Measurements from ENCODE around the gene FAAH2.
"Not testable (repeated sequence)": the region's sequence is repeated elsewhere in the genome, so short reads cannot be mapped to it uniquely, and the experiment has no call there.

FAAH2 gene, protein sequence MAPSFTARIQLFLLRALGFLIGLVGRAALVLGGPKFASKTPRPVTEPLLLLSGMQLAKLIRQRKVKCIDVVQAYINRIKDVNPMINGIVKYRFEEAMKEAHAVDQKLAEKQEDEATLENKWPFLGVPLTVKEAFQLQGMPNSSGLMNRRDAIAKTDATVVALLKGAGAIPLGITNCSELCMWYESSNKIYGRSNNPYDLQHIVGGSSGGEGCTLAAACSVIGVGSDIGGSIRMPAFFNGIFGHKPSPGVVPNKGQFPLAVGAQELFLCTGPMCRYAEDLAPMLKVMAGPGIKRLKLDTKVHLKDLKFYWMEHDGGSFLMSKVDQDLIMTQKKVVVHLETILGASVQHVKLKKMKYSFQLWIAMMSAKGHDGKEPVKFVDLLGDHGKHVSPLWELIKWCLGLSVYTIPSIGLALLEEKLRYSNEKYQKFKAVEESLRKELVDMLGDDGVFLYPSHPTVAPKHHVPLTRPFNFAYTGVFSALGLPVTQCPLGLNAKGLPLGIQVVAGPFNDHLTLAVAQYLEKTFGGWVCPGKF

DNA sequence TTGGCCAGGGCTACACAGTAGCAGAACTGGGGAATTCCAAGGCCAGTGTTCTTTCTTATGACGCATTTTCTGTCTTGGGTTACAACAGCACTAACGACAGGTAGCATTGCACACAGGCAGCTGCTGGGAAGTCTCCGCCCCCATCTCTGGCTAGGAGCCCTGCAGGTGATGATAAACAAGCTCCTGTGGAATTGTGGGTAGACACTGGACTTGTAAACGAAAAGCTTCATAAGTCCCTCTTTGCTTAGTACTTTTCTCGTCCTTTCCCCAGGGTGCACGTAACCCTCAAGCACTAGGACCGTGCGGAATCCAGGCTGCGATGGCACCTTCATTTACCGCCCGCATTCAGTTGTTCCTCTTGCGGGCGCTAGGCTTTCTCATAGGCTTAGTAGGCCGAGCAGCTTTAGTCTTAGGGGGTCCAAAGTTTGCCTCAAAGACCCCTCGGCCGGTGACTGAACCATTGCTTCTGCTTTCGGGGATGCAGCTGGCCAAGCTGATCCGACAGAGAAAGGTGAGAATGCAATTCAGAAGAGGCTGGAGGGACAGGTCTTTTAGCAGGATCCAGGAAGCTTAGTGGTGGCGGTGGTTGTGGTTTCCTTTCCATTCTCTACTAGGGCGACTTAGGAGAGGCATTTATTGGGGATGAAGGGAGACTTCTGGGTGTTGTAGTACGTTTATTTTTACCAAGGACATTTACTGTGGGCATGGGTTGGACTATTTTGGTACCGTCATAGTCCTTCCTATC lies at the start of gene FAAH2:
Gene FAAH2 (plus strand): TSS at position 200 of the 745 bp plus-strand sequence. CDS start 120 bp downstream, at position 320.
- DNase-seq (ENCODE audit: low read depth), result no peak

DNA sequence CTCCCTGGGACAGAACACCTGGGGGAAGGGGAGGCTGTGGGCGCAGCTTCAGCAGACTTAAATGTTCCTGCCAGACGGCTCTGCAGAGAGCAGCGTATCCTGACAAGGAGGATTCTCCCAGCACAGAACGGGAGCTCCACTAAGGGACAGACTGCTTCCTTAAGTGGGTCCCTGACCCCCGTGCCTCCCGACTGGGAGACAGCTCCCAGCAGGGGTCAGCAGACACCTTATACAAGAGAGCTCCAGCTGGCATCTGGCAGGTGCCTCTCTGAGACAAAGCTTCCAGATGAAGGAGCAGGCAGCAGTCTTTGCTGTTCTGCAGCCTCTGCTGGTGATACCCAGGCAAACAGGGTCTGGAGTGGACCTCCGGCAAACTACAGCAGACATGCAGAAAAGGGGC lies 44.5 kb upstream of the FAAH2 start:
- DNase-seq (ENCODE audit: low read depth), result no peak

DNA sequence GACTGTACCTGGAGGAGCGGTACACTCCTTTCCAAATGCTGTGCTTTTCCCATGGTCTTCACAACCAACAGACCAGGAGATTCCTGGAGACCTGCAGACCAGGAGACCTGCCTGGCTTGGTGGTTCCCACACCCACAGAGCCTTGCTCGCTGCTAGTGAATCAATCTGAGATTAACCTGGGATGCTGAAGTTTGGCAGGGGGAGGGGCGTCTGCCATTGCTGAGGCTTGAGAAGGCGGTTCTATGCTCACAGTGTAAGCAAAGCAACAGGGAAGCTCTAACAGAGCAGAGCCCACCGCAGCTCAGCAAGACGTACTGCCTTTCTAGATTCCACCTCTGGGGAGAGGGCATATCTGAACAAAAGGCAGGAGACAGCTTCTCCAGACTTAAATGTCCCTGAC lies 34.5 kb upstream of the FAAH2 start:
- no peak for DNase-seq (ENCODE audit: low read depth)

DNA sequence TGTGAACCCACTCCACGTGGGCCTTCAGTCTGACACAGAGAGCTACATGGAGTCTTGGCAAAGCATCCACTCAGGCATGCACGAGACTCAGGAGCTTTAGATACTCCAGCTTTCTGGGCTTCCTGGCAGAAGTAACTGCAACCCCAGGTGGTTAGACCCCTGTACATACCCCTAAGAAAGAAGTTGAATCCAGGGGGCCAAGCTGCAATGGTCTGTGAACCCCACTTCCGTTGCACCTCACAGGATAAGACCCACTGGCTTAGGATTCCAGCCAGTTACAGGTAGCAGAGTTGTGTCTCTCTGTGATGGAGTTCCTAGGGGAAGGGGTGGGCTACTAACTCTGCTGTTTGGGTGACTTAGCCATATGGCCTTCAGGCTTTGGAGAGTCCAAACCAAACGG lies 21.4 kb upstream of the FAAH2 start:
- no peak for DNase-seq (ENCODE audit: low read depth)

DNA sequence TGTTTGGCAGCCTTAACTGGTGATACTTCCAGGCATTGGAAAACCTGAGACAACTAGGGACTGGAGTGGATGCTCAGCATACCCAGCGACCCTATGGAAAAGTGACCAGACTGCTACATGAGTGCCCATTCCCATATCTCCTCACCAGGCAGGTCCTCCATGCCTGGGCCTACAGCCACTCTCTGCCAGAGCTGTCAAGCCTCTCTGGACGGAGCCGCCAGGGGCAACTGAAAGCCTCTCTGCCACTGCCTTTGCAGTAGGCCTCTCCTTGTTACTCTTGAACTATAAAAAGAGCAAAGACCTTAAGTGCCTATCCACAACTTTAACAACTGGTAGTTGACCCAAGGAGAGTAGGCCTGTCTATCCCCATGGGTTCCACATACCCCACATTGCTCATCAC lies 20.2 kb upstream of the FAAH2 start:
- DNase-seq (ENCODE audit: low read depth), result no peak

DNA sequence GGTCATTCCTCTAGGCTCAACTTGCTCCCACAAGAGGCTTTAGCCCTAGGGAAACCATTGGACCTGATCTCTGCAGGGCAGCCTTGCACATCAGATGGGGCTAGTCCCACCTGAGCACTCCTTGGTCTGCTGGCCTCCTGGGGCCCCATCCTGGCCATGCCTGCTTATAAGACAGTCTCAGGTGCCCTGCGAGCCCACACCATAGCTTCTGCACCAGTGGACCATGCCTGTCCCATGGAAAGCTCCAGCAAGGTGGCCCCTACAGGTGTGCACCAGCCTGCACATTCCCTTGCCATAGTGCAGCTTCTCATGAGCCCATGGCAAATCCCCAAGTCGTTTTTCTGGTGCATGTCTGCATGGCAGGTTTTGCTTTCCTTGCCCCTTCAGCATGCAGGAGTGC lies 19.6 kb upstream of the FAAH2 start:
- DNase-seq (ENCODE audit: low read depth), result no peak

DNA sequence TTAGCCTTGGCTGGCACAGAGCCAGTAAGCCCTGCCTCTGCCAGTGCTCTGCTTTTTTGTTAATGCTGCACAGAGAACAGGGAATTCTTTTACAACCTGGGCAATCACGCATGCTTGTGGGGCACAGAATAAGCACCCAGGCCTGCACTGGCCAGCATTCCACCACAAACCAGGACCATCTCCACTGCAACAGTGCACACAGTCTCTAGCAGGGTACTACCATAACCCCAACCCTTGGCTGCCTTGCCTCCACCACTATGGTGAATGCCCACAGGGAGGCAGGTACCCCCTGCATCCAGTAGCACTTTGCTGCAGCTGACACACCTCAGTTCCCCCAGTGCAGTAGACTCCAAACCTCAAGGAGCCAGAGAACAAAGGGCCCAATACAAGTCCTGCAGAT lies 19.2 kb upstream of the FAAH2 start:
- DNase-seq (ENCODE audit: low read depth), result no peak

DNA sequence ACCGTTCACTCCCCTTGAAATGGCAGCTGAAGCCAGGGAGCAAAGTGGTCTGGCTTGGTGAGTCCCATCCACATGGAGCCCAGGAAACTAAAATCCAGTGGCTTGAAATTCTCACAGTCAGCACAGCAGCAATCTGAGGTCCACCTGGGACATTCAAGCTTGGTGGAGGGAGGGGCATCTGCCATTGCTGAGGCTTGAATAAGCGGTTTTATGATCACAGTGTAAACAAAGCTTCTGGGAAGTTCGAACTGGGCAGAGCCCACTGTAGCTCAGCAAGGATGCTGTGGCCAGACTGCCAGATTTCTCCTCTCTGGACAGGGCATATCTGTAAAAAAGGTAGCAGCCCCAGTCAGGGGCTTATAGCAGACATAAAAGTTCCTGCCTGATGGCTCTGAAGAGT lies 15.5 kb upstream of the FAAH2 start:
- no peak for DNase-seq (ENCODE audit: low read depth)

DNA sequence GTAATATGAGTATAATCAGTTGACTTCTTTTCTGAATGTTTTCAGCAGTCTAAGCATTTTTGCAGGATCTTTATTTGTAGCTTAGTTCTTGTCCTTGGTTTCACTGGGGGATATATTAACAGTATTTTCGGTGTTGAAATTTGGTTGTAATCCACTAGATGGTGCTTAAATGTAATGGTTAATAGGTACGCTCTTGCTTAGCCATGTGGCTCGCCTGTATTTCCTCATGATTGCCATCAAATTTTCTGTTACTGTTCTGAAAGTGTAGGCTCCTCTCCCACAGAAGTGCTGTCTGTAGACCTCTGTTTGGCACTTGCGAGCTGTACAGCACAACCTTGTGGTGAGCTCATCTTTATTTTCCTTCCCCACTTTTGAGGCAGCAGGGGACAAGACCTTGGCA lies 3.9 kb upstream of the FAAH2 start:
- no peak for DNase-seq (ENCODE audit: low read depth)

DNA sequence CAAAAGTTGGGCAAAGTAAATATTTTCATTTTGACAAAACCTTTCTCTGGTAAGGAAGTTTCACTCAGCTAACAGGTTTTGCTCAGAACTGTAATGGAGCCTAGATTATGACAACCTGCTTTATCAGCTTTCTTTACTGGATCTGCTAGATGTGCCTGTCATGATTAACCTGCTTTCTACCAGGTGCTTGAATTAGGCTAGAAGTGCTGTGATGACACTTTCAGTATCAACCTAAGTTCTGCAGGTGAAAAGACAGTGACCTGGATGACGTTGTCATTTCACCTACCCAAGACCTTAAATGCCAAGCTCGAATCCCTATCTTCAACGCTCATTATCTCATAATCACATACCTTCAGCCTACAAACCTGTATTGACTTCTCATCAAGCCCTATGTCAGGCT lies 1.5 kb upstream of the FAAH2 start:
- DNase-seq (ENCODE audit: low read depth), result no peak

DNA sequence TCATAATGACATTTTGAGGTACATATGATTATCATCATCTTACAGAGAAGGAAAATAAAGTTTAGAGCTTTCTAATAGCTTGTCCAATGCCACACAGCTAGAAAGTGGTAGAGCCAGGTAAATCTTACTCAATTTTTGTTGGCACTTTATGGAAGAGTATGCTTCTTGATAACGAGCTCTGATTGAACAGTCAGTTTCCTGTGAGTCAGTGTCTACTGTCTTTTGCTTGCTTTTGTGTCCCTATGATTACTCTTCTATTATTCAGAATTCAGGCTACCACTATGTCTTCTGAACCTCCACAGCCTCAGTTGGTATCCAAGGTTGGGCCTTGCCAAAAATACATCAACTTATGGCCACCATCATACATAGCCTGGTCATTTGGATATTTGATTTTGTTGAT lies 2.6 kb downstream of the FAAH2 start:
- DNase-seq (ENCODE audit: low read depth), result no peak

DNA sequence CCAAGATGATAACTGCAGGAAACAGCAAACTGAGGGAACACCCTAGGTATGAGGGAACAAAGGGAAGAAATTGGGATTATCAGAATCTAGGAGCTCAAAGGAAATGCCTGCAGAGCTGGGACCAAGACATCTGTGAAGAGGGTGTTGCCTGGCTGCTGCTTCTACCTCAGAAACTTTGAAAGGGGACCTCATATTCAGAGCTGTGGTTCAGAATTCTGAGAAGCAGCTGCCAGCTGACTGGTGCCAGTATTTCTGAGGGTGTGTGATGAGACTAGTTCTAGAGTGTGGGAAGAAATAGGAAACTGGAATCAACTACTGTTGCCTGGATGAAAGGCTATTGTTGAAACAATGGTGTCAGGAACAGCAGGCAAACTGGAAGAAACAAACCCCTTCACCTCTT lies 8.5 kb downstream of the FAAH2 start:
- DNase-seq (ENCODE audit: low read depth), result no peak

DNA sequence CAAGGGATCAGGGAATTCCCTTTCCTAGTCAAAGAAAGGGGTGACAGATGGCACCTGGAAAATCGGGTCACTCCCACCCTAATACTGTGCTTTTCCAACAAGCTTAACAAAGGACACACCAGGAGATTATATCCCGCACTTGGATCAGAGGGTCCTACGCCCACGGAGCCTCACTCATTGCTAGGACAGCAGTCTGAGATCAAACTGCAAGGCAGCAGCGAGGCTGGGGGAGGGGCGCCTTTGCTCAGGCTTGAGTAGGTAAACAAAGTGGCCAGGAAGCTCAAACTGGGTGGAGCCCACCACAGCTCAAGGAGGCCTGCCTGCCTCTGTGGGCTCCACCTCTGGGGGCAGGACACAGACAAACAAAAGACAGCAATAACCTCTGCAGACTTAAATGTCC lies 9.2 kb downstream of the FAAH2 start:
- DNase-seq (ENCODE audit: low read depth), result not testable (repeated sequence)

DNA sequence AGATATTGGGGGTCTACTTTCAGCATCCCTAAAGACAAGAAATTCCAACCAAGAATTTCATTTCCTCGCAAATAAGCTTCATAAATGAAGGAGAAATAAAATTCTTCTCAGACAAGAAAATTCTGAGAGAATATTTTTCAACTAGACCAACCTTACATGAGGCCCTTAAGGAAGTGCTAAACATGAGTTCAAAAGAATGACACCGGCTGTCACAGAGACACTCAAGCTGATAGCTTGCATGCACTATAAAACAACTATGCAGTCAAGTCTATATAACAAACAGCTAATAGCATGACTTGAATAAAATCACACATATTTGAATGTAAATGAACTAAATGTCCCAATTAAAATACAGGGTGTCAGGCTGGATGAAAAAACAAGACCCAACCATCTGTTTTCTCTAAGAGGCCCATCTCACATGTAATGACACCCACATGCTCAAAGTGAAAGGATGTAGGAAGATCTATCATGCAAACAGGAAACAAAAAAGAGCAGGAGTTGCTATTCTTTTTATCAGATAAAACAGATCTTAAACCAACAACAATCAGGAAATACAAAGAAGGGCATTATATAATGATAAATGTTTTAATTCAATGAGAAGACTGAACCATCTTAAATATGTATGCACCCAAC lies 27.2 kb downstream of the FAAH2 start:
- DNase-seq (ENCODE audit: low read depth), result no peak

DNA sequence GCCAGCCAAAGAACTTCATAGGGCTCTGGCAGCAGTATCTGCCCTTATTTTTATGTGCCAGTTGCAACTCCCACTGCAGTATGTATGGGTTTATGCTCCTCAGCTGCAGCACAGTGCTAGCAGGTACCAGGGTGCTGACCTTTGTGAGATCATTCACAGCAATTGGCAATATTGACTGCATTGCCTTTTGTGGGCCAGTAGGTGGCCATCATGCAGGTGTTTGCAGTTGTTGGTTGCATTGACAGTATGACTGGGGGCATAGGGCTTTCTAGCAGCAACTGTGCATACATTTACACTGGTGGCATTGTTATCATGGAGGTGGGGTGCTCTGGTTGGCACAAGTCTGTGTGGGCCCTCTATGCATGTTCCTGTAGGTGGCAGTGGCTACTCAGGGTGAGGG lies 42.5 kb downstream of the FAAH2 start:
- no peak for DNase-seq (ENCODE audit: low read depth)

DNA sequence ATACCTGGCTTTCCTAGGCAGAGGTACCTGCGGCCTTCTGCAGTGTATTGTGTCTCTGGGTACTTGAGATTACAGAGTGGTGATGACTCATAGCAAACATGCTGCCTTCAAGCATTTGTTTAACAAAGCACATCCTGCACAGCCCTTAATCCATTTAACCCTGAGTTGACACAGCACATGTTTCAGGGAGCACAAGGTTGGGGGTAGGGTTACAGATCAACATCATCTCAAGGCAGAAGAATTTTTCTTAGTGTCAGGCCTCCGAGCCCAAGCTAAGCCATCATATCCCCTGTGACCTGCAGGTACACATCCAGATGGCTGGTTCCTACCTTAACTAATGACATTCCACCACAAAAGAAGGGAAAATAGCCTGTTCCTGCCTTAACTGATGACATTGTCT lies 49.3 kb downstream of the FAAH2 start:
- DNase-seq (ENCODE audit: low read depth), result not testable (repeated sequence)

DNA sequence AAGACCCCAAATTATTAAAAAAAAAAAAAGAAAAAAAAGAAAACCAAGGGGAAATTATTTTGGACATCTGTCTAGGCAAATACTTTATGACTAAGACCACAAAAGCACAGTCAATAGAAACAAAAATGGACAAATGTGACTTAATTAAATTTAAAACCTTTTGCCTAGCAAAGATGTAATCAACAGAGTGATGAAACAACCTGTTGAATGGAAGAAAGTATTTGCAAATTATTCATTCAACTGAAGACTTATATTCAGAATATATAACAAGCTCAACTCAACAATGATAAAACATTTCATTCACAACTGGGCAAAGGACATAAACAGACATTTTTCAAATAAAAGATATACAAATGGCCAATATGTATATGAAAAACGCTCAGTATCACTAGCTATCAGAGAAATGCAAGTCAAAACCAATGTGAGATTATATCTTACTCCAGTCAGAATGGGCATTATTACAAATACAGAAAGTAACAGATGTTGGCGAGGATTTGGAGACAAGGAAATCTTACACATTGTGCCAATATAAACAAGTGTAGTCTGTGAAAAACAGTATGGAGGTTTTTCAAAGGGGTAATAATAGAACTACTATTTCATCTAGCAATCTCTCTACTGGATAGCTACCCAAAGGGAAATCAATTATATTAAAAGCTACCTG lies 67.1 kb downstream of the FAAH2 start:
- DNase-seq (ENCODE audit: low read depth), result no peak

DNA sequence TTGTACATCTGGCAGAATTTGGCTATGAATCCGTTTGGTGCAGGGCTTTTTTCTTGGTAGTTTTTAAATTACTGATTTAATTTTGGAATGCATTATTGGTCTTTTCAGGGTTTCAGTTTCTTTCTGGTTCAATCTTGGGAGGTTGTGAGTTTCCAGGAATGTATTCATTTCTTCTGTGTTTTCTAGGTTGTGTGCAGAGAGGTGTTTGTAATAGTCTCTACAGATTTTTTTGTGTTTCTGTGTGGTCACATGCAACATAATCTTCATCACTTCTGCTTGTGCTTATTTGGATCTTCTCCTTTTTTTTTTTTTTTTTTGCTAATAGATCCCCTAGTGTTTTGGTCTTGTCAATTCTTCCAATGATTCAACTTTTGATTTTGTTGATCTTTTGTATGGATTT lies 77.6 kb downstream of the FAAH2 start:
- no peak for DNase-seq (ENCODE audit: low read depth)

DNA sequence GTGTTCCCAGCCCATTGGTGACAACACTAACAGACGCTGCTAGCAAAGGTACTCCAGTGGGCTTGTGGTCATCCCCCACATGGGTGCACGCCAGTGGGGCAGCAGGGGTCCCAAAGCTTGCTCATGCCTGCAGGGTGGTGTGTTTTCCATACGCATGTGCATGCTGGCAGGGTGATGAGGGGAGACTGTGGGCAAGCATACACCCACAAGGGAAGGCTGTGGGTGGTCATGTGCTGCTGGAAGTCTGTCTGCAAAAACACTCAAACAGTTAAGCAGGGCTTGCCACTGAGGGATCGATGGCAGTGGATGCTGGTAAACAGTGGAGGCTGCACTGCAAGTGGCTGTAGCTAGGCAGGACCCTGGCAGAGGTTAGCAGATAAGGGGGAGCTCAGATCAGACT lies 79.9 kb downstream of the FAAH2 start:
- DNase-seq (ENCODE audit: low read depth), result no peak

DNA sequence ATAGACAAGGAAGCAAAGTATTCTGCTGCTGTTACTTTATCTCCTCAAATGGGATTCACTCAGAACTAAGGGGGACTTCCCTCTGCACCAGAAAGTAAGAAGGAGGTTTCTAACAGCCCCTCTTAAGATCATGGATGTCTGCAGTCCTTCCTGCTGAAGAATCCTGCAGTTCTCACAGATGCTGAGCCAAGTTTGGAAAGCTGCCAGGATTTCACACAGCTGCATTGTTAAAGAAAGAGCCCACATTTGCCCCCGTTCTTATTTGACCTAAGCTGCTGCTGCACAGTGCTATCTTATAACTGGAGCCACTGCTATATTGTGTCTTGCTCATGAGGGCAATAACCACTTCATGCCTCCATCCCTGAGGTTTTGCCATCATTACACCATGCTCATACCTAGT lies 81.1 kb downstream of the FAAH2 start:
- no peak for DNase-seq (ENCODE audit: low read depth)

DNA sequence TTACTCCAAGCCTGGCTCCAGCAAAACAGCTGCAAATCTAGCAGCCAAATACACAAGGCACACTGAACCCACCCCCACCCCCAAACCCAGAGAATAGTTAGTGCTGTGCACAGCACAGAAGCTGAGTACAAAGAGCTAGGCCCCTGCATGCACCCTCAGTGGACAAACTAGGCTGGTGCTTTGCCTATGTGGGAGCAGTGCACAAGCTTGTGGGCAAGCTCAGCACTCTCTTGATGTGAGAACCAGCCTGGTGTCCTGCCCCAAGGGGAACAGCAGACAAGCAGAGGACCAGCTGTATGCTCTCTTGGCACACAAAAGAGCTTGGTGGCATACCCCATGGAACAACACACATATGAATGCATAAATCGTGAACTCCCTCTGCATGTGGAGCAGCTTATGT lies 81.7 kb downstream of the FAAH2 start:
- no peak for DNase-seq (ENCODE audit: low read depth)

DNA sequence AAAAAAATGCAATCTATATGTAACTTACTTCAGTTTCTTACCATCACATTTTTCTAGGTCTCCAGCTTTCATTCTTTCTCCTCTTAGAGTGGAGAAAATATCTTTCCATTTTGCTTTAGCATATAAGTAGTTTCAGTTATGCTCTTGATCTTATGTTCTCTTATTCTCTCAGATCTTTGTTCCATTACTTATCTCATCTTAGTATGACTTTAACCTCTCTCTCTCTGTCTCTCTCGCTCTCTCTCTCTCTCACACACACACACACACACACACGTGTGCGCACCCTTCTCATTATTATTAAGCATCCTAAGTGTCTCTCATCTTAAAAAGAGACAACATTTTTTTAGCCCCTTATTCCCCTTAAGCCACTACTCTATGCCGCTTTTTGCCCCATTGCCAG lies 92.8 kb downstream of the FAAH2 start:
- DNase-seq (ENCODE audit: low read depth), result no peak
